BJ (cell line): ENCODE measurements around the gene AK9. TPM values are rescaled to one million over a fixed set of nuclear protein-coding genes. Genes with fewer than 3 reads are reported as not detected.

Source experiments
- CTCF ChIA-PET: fragments of 350-600 bp; formaldehyde crosslinking; extraction: SDS; loops from one replicate; lab custom pipeline; 2021; ENCODE audit warnings: antibody characterized with exemption, inconsistent platforms; lab: Yijun Ruan, JAX
- POLR2A ChIA-PET: fragments of 300-600 bp; sonication (Branson Sonifier 250); formaldehyde crosslinking; extraction: SDS; loops from one replicate; lab custom pipeline; 2021; ENCODE audit warnings: antibody characterized with exemption; lab: Charles Lee
- DNase-seq: peaks from one replicate; pipeline ENCODE4 v3.0.0-alpha.2; 2011; ENCODE audit warnings: low read depth
- H3K27me3 ChIP-seq: 2 replicates; pipeline ENCODE4 v1.6.0; 2011; ENCODE audit warnings: low read length; ENCODE audit not compliant: control insufficient read depth, insufficient read depth
- H3K36me3 ChIP-seq: 2 replicates; pipeline ENCODE4 v1.5.1; 2011; ENCODE audit warnings: low read length; ENCODE audit not compliant: control insufficient read depth, insufficient read depth
- H3K4me3 ChIP-seq: 2 replicates; pipeline ENCODE4 v1.5.1; 2011; ENCODE audit warnings: low read depth, mild to moderate bottlenecking, control low read depth, low read length
- polyA plus RNA-seq: library from polyadenylated mRNA; depleted of rRNA; stranded (reverse); fragments of >200 nt; gene quantifications from 2 replicates; pipeline ENCODE4 v1.2.3, GENCODE V29; 2011
- TF ChIP-seq, protein P1 (sequence below): IDR thresholded peaks from 2 replicates; pipeline ENCODE4 v1.5.1; 2011; ENCODE audit warnings: low read depth, mild to moderate bottlenecking, control low read depth, inconsistent platforms, low read length, moderate library complexity; ENCODE audit not compliant: insufficient read depth

AK9 gene
- polyA plus RNA-seq, 1 experiment: 1.3 TPM

DNA sequence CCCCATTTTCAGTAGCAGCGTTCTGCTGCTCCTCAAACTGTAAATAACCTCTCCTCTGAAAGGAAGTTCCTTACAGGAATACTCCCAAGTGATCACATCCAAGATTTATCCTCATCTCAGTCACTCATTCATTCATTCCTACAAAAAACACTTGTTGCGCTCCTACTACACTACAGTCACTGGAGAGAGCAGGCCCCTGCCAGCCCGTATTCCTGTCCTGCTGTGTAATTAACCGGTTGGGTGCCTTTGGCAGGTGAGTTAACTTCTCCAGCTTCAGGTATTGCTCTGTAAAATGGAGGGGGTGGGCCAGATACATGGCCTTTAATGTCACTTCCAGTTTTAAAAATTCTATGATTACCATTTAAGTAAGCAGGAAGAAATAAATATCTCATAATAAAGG is 192.9 kb downstream of the AK9 start:
- POLR2A ChIA-PET: no interaction called here
- TF ChIP-seq, protein P1, sequence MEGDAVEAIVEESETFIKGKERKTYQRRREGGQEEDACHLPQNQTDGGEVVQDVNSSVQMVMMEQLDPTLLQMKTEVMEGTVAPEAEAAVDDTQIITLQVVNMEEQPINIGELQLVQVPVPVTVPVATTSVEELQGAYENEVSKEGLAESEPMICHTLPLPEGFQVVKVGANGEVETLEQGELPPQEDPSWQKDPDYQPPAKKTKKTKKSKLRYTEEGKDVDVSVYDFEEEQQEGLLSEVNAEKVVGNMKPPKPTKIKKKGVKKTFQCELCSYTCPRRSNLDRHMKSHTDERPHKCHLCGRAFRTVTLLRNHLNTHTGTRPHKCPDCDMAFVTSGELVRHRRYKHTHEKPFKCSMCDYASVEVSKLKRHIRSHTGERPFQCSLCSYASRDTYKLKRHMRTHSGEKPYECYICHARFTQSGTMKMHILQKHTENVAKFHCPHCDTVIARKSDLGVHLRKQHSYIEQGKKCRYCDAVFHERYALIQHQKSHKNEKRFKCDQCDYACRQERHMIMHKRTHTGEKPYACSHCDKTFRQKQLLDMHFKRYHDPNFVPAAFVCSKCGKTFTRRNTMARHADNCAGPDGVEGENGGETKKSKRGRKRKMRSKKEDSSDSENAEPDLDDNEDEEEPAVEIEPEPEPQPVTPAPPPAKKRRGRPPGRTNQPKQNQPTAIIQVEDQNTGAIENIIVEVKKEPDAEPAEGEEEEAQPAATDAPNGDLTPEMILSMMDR: no peak
- peaks cover 3% of the 10 kb centered on the region; the same call in 1 of the 2 replicates for H3K27me3 ChIP-seq
- no peaks in the 10 kb centered on the region for H3K36me3 ChIP-seq
- no peak for DNase-seq
- CTCF ChIA-PET: interaction anchor here (0.9 kb wide), 1 partner anchor 9 kb away, joined by 4 read pairs; no protein-coding TSS in a partner anchor
- H3K4me3 ChIP-seq: no peak overlapping the region

DNA sequence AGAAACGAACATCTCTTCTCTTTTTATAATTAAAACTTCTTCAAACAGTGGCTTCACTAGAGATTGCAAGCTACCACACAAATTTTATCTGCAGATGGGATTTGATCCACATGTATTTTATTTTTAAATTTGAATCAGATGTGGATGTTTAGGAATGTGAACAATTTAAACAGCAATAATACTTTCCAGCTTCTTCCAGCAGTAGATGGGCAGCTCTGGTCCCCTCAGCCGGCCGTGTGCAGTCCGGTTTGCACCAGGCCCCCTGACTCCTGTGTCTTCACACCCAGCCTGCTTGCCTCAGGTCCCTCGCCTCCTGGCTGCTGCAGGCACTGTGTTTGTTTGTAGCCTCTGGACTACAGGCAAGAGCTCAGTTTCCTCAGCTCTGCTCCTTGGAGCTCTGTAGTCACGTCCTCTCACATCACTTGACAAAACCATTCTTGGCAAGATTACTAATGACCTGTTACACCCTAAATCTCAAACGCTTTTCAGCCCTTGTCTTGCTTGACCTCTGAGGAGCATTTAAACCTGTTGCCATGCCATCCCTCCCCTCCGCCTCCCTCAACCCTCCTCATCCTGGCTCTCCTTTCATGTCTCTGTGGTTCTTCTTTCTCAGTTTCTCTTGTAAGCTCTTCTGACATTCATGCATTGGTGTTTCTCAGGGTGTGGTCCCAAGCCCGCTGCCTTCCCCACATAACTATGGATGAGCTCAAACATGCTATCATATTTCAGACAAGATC is 194.8 kb downstream of the AK9 start:
- POLR2A ChIA-PET: interaction anchor here (0.6 kb wide), 1 partner anchor 265 kb away, joined by 4 read pairs; no protein-coding TSS in a partner anchor
- CTCF ChIA-PET: interaction anchor here (1.4 kb wide), 1 partner anchor 12 kb away, joined by 6 read pairs; no protein-coding TSS in a partner anchor
- no peak for DNase-seq

DNA sequence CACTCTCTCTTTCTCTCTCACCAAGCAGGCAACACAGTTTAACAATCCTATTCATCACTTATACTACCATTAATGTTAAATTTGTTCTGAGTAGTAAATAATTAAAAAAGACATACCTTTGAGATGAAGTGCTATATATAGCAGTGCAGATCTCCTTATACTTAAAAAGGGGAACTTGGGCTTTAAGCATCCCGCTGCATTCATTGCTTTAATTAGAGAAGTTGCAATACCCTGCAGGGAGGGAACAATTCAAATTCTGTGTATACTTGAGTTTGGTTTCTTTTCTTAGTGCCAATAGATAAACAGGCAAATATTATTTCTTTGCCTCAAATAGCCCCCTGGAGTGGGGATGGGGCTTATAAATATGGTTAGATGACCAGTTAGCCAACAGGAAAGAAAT is 197.1 kb downstream of the AK9 start:
- Histone ChIP-seq H3K27me3 (0 out of 2 replicates have a peak, but pooled peaks cover 3% of the 10 kb centered on the region), H3K4me3 (no peak overlapping the region), H3K36me3 (no peaks in the 10 kb centered on the region)
- TF ChIP-seq, protein P1: no peak
- POLR2A ChIA-PET: no interaction called here
- no peak for DNase-seq
- CTCF ChIA-PET: no interaction called here

More for the DNA sequence above, 194.8 kb downstream of the AK9 start:
- H3K4me3 ChIP-seq: no peak overlapping the region
- TF ChIP-seq, protein P1: no peak
- no peaks in the 10 kb centered on the region for H3K36me3 ChIP-seq
- peaks cover 3% of the 10 kb centered on the region; the same call in 1 of the 2 replicates for H3K27me3 ChIP-seq

DNA sequence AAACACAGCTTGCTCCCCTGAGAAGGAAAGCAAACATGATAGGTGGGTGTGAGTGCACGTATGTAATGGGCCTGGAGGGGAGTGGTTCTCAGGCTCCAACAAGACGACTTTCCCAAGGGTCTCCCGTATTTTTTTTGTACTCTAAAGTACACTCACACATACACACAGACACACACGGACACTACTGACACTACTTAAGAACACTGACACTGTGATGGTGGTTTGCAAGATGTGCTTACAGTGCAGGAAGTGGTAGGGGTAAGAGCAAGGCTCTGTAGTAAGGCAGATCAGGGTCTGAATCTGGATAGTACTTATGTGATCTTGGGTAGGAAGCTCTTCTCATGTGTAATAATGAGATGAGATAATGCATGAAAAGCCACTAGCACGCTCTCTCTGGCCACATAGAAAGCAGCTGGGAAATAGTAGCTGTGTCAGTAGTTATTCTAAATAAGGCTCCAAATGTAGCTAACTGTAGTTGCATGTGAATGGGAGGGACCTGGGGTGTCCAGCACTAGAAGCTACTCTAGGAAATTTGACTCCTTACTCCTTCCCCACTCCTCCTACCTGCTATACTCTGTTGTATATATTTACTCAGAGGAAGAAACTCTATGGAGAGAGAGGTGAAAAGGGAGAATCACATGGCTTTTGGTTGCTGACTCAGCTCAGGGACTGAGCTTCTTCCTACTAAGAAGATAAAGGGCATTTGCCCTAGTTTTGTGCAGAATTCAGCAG is 199.6 kb downstream of the AK9 start:
- DNase-seq: no peak
- ChIA-PET POLR2A (no interaction called here), CTCF (no interaction called here)

DNA sequence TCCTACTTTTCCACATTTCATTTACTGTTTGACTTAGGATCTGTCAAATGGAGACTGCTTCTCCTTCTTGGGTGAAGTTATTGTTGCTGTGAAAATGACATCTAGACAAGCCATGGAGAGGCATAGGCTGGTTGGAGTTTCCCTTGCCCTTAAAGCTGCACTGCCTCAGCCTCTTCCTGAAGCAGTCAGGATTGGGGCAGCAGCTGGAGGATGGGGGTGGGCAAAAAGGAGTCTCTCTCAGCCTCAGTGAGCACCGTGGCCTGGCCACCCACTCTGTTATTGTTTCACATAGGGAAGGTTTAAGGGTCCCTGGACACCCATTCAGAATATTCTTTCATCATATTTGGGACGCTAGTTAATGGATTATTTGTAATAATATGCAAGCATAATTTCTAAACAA is 200.3 kb downstream of the AK9 start:
- Histone ChIP-seq H3K27me3 (0 out of 2 replicates have a peak, but pooled peaks cover 1% of the 10 kb centered on the region), H3K4me3 (no peak overlapping the region), H3K36me3 (no peaks in the 10 kb centered on the region)
- CTCF ChIA-PET: no interaction called here
- TF ChIP-seq, protein P1: no peak
- no peak for DNase-seq
- POLR2A ChIA-PET: no interaction called here

More for the DNA sequence above, 199.6 kb downstream of the AK9 start:
- no peaks in the 10 kb centered on the region for H3K36me3 ChIP-seq
- H3K4me3 ChIP-seq: no peak overlapping the region
- TF ChIP-seq, protein P1: no peak
- 0 out of 2 replicates have a peak, but pooled peaks cover 1% of the 10 kb centered on the region for H3K27me3 ChIP-seq
